Measurements from ENCODE around the gene DHRS9. TPM values are rescaled to one million over a fixed set of nuclear protein-coding genes. Genes with fewer than 3 reads are reported as not detected.

Gene DHRS9
- total and polyA plus RNA-seq, 2 of the 4 experiments (the other 2 are of a cell fraction): not detected

GRCh38 chr2:169116993-169117392, 47.6 kb downstream of the DHRS9 start:
- TF ChIP-seq CHD1 (IDR thresholded peaks at IDR 0.05; ENCODE audit: low read depth, low read length): no peak
- TF ChIP-seq BHLHE40 (IDR thresholded peaks at IDR 0.05; ENCODE audit: low read depth, low read length): no peak
- TF ChIP-seq FOS (IDR thresholded peaks at IDR 0.05; ENCODE audit: low read depth, low read length): no peak
- TF ChIP-seq MAFK (IDR thresholded peaks at IDR 0.05; ENCODE audit: low read depth, low read length): no peak
- TF ChIP-seq USF2 (IDR thresholded peaks at IDR 0.05; ENCODE audit: low read depth, low read length): no peak
- no peak for TF ChIP-seq ELK1 (IDR thresholded peaks at IDR 0.05; ENCODE audit: borderline replicate concordance, low read depth, low read length)
- no peak for TF ChIP-seq CEBPB (IDR thresholded peaks at IDR 0.05; ENCODE audit: low read depth, low read length)
- no peak for TF ChIP-seq RAD21 (IDR thresholded peaks at IDR 0.05; ENCODE audit: low read length)
- TF ChIP-seq SMC3 (IDR thresholded peaks at IDR 0.05; ENCODE audit: low read depth, low read length): no peak
- TF ChIP-seq MAZ (IDR thresholded peaks at IDR 0.05; ENCODE audit: borderline replicate concordance, low read depth, low read length): no peak
- no peak for TF ChIP-seq MXI1 (IDR thresholded peaks at IDR 0.05; ENCODE audit: borderline replicate concordance, low read depth, low read length)
- TF ChIP-seq NFE2L2 (IDR thresholded peaks at IDR 0.05; ENCODE audit: low read depth, low read length): no peak
- no peak for TF ChIP-seq RFX5 (IDR thresholded peaks at IDR 0.05; ENCODE audit: low read depth, low read length)
- TF ChIP-seq CTCF (conservative IDR thresholded peaks at IDR 0.05; ENCODE audit: low read depth, low read length): no peak
- no peak for TF ChIP-seq RCOR1 (IDR thresholded peaks at IDR 0.05; ENCODE audit: insufficient replicate concordance, low read length)
- no peak for TF ChIP-seq POLR2A (IDR thresholded peaks at IDR 0.05; ENCODE audit: low read depth, low read length)
- Histone ChIP-seq H3K9me1 (ENCODE audit: insufficient read depth, low read length) (no peaks in the 10 kb centered on the region), H4K91ac (ENCODE audit: insufficient read depth, low read depth, low read length) (no peak overlapping the region), H2AK9ac (replicated peaks; ENCODE audit: low read depth, low read length, poor library complexity) (no peak overlapping the region), H3K4me2 (ENCODE audit: low read depth, low read length) (no peak overlapping the region), H3K4ac (ENCODE audit: low read depth, low read length) (no peak overlapping the region), H4K8ac (ENCODE audit: low read depth in 2 of 2, low read length in 2 of 2) (no peak overlapping the region), H2AK5ac (ENCODE audit: low read depth, low read length) (no peak overlapping the region), H2BK15ac (ENCODE audit: low read depth, low read length) (no peak overlapping the region), H3K18ac (ENCODE audit: low read depth, low read length) (no peak overlapping the region), H3K23ac (ENCODE audit: low read depth, low read length) (no peak overlapping the region), H2AFZ (replicated peaks; ENCODE audit: low read length, poor library complexity) (no peak overlapping the region), H3K14ac (replicated peaks; ENCODE audit: low read depth, low read length) (no peak overlapping the region), H3K9me3 (ENCODE audit: control insufficient read depth, insufficient read depth, low read length) (no peaks in the 10 kb centered on the region), H3K36me3 (ENCODE audit: control insufficient read depth, insufficient read depth, low read length) (no peaks in the 10 kb centered on the region), H2BK120ac (ENCODE audit: low read depth, low read length) (no peak overlapping the region), H4K20me1 (ENCODE audit: insufficient read depth, low read length) (no peaks in the 10 kb centered on the region), H3K56ac (ENCODE audit: extremely low read depth, insufficient read depth, low read length) (no peak overlapping the region), H3K79me1 (ENCODE audit: low read depth in 1 of 2, low read length in 2 of 2) (no peaks in the 10 kb centered on the region), H3K4me3 (ENCODE audit: insufficient read depth, low read depth, low read length) (no peak overlapping the region), H3K9ac (ENCODE audit: low read depth, low read length) (no peak overlapping the region), H3K4me1 (ENCODE audit: control insufficient read depth, insufficient read depth, low read length) (no peaks in the 10 kb centered on the region), H2BK5ac (ENCODE audit: low read depth, low read length, poor library complexity, severe bottlenecking) (no peak overlapping the region), H3K27me3 (ENCODE audit: control insufficient read depth, insufficient read depth, low read length) (no peaks in the 10 kb centered on the region), H4K5ac (ENCODE audit: low read depth, low read length) (no peak overlapping the region), H3K27ac (ENCODE audit: insufficient read depth, low read length) (no peak overlapping the region), H2BK20ac (ENCODE audit: low read depth, low read length) (no peak overlapping the region)
- no peak for ATAC-seq (ENCODE audit: low read depth)
- no peak for DNase-seq
- intact Hi-C loops (cut with micrococcal nuclease): no loop called here
- in situ Hi-C loops (cut with MboI; ENCODE audit: low sequenced_read_pairs): no loop called here
- ChIA-PET CTCF (interaction anchor here (1.6 kb wide), 1 partner anchor 15 kb away, joined by 5 read pairs; no protein-coding TSS in a partner anchor), POLR2A (ENCODE audit: unreplicated experiment) (no interaction called here)
- dilution Hi-C loops (cut with HindIII; ENCODE audit: low sequenced_read_pairs, unreplicated experiment): no loop called here
- BruUV-seq (replicated peaks): no TSS peak
